Measurements from ENCODE around the gene SPRR5. TPM values are rescaled to one million over a fixed set of nuclear protein-coding genes. Genes with fewer than 3 reads are reported as not detected.

SPRR5 gene
- total RNA-seq, 1 donor from 2014 or later, result not detected

GRCh38 chr1:152942161-152942560 lies 4.8 kb upstream of the SPRR5 start:
- Mint-ChIP-seq H3K36me3 (ENCODE audit: low read depth) (no peaks in the 10 kb centered on the region), H3K4me3 (ENCODE audit: unreplicated experiment) (no peak overlapping the region), H3K9me3 (ENCODE audit: low read depth) (peaks cover 8% of the 10 kb centered on the region), H3K27ac (ENCODE audit: unreplicated experiment) (no peak overlapping the region), H3K27me3 (ENCODE audit: low read depth) (no peaks in the 10 kb centered on the region), H3K4me1 (ENCODE audit: low read depth) (no peaks in the 10 kb centered on the region)
- DNase-seq (ENCODE audit: low spot score), result no peak
- no peak for TF ChIP-seq CTCF (IDR thresholded peaks at IDR 0.05)

- Mint-ChIP-seq H3K36me3 (ENCODE audit: low read depth) (no peaks in the 10 kb centered on the region), H3K9me3 (ENCODE audit: low read depth) (peaks cover 1% of the 10 kb centered on the region), H3K27ac (ENCODE audit: unreplicated experiment) (no peak overlapping the region), H3K27me3 (ENCODE audit: low read depth) (no peaks in the 10 kb centered on the region), H3K4me3 (ENCODE audit: unreplicated experiment) (no peak overlapping the region), H3K4me1 (ENCODE audit: low read depth) (no peaks in the 10 kb centered on the region)
- no peak for TF ChIP-seq CTCF (IDR thresholded peaks at IDR 0.05)
- no peak for DNase-seq (ENCODE audit: low spot score)
Measured at GRCh38 chr1:152946248-152946647, 758 bp upstream of the SPRR5 start.

GRCh38 chr1:152951711-152952110 lies 4.7 kb downstream of the SPRR5 start:
- Mint-ChIP-seq H3K27ac (ENCODE audit: unreplicated experiment) (no peak overlapping the region), H3K36me3 (ENCODE audit: low read depth) (no peaks in the 10 kb centered on the region), H3K9me3 (ENCODE audit: low read depth) (peaks cover 3% of the 10 kb centered on the region), H3K4me3 (ENCODE audit: unreplicated experiment) (no peak overlapping the region), H3K4me1 (ENCODE audit: low read depth) (no peaks in the 10 kb centered on the region), H3K27me3 (ENCODE audit: low read depth) (no peaks in the 10 kb centered on the region)
- no peak for DNase-seq (ENCODE audit: low spot score)
- TF ChIP-seq CTCF (IDR thresholded peaks at IDR 0.05), result no peak

GRCh38 chr1:152953761-152954160 lies 6.8 kb downstream of the SPRR5 start:
- no peaks in the 10 kb centered on the region for H3K4me1 Mint-ChIP-seq (ENCODE audit: low read depth)
- H3K27ac Mint-ChIP-seq (ENCODE audit: unreplicated experiment), result no peak overlapping the region
- H3K9me3 Mint-ChIP-seq (ENCODE audit: low read depth), result peaks cover 3% of the 10 kb centered on the region
- no peaks in the 10 kb centered on the region for H3K36me3 Mint-ChIP-seq (ENCODE audit: low read depth)
- H3K4me3 Mint-ChIP-seq (ENCODE audit: unreplicated experiment), result no peak overlapping the region
- no peaks in the 10 kb centered on the region for H3K27me3 Mint-ChIP-seq (ENCODE audit: low read depth)
- no peak for DNase-seq (ENCODE audit: low spot score)
- no peak for TF ChIP-seq CTCF (IDR thresholded peaks at IDR 0.05)

GRCh38 chr1:152954436-152954835 lies 7.4 kb downstream of the SPRR5 start:
- no peak for TF ChIP-seq CTCF (IDR thresholded peaks at IDR 0.05)
- H3K9me3 Mint-ChIP-seq (ENCODE audit: low read depth), result peaks cover 3% of the 10 kb centered on the region
- no peak overlapping the region for H3K4me3 Mint-ChIP-seq (ENCODE audit: unreplicated experiment)
- no peak overlapping the region for H3K27ac Mint-ChIP-seq (ENCODE audit: unreplicated experiment)
- no peak for DNase-seq (ENCODE audit: low spot score)
- H3K36me3 Mint-ChIP-seq (ENCODE audit: low read depth), result no peaks in the 10 kb centered on the region
- no peaks in the 10 kb centered on the region for H3K27me3 Mint-ChIP-seq (ENCODE audit: low read depth)
- no peaks in the 10 kb centered on the region for H3K4me1 Mint-ChIP-seq (ENCODE audit: low read depth)
